BJ (cell line): ENCODE data around the gene VCL. TPM values are rescaled to one million over a fixed set of nuclear protein-coding genes. Genes with fewer than 3 reads are reported as not detected.

ENCODE experiments used
- CTCF ChIA-PET: fragments of 350-600 bp; formaldehyde crosslinking; extraction: SDS; loops from one replicate; lab custom pipeline; 2021; ENCODE audit warnings: antibody characterized with exemption, inconsistent platforms; lab: Yijun Ruan, JAX
- POLR2A ChIA-PET: fragments of 300-600 bp; sonication (Branson Sonifier 250); formaldehyde crosslinking; extraction: SDS; loops from one replicate; lab custom pipeline; 2021; ENCODE audit warnings: antibody characterized with exemption; lab: Charles Lee
- DNase-seq: peaks from one replicate; pipeline ENCODE4 v3.0.0-alpha.2; 2011; ENCODE audit warnings: low read depth
- H3K27me3 ChIP-seq: 2 replicates; pipeline ENCODE4 v1.6.0; 2011; ENCODE audit warnings: low read length; ENCODE audit not compliant: control insufficient read depth, insufficient read depth
- H3K36me3 ChIP-seq: 2 replicates; pipeline ENCODE4 v1.5.1; 2011; ENCODE audit warnings: low read length; ENCODE audit not compliant: control insufficient read depth, insufficient read depth
- H3K4me3 ChIP-seq: 2 replicates; pipeline ENCODE4 v1.5.1; 2011; ENCODE audit warnings: low read depth, mild to moderate bottlenecking, control low read depth, low read length
- polyA plus RNA-seq: library from polyadenylated mRNA; depleted of rRNA; stranded (reverse); fragments of >200 nt; gene quantifications from 2 replicates; pipeline ENCODE4 v1.2.3, GENCODE V29; 2011
- TF ChIP-seq, protein P1 (sequence below): IDR thresholded peaks from 2 replicates; pipeline ENCODE4 v1.5.1; 2011; ENCODE audit warnings: low read depth, mild to moderate bottlenecking, control low read depth, inconsistent platforms, low read length, moderate library complexity; ENCODE audit not compliant: insufficient read depth

The VCL gene
- polyA plus RNA-seq, 1 experiment: 255 TPM

DNA sequence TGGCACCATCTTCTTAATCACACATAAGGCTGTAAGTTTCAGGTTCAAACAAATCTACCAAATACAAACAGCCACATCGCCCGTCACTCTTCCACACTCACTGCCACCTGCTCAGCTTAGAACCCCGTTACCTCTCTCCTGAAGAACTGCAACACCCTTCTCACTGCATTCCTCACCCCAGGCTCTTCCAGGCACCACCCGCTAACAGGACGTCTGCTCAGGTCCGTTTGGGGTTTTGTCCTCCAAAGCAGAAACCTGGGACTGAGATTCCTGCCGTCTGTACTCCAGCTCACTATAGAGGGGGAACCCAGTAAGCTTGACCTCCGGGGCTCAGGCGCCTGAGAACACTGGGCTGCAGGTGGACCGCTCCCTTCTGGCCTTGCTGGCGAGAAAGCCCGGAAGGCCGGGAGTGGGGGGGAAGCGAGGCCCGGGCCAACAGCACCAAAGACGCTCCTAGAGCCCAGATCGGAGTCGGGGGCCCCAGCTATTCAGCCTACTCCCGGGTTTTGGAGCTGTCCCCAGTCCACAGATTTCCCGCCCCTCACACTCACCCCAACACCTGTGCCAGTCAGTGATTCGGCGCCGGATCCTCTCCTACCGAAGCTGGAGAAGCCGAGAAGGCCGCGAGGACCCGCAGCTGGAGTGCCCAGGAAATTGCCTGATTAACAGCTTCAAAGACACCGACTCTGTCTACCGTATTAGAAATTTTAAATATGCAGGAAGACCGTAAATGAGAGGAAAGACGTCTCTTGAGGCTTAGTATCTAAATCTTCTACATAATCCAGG is 152.5 kb downstream of the VCL start, which contains the start of gene AP3M1:
AP3M1 (minus strand) TSS at position 625 of the 786 bp plus-strand sequence. CDS start 12,449 bp downstream, outside the sequence.
- TF ChIP-seq, protein P1, sequence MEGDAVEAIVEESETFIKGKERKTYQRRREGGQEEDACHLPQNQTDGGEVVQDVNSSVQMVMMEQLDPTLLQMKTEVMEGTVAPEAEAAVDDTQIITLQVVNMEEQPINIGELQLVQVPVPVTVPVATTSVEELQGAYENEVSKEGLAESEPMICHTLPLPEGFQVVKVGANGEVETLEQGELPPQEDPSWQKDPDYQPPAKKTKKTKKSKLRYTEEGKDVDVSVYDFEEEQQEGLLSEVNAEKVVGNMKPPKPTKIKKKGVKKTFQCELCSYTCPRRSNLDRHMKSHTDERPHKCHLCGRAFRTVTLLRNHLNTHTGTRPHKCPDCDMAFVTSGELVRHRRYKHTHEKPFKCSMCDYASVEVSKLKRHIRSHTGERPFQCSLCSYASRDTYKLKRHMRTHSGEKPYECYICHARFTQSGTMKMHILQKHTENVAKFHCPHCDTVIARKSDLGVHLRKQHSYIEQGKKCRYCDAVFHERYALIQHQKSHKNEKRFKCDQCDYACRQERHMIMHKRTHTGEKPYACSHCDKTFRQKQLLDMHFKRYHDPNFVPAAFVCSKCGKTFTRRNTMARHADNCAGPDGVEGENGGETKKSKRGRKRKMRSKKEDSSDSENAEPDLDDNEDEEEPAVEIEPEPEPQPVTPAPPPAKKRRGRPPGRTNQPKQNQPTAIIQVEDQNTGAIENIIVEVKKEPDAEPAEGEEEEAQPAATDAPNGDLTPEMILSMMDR: no peak
- CTCF ChIA-PET: interaction anchor here (1.0 to 1.7 kb wide), 7 partner anchors 16 to 270 kb away, joined by 3 to 6 read pairs (median 4); no protein-coding TSS in a partner anchor
- DNase-seq: no peak
- Histone ChIP-seq H3K4me3 (peak within 1 kb of the TSS; percentile 98), H3K27me3 (no peaks in the 10 kb centered on the region), H3K36me3 (0 out of 2 replicates have a peak, but pooled peaks cover 1% of the 10 kb centered on the region)
- POLR2A ChIA-PET: no interaction called here

DNA sequence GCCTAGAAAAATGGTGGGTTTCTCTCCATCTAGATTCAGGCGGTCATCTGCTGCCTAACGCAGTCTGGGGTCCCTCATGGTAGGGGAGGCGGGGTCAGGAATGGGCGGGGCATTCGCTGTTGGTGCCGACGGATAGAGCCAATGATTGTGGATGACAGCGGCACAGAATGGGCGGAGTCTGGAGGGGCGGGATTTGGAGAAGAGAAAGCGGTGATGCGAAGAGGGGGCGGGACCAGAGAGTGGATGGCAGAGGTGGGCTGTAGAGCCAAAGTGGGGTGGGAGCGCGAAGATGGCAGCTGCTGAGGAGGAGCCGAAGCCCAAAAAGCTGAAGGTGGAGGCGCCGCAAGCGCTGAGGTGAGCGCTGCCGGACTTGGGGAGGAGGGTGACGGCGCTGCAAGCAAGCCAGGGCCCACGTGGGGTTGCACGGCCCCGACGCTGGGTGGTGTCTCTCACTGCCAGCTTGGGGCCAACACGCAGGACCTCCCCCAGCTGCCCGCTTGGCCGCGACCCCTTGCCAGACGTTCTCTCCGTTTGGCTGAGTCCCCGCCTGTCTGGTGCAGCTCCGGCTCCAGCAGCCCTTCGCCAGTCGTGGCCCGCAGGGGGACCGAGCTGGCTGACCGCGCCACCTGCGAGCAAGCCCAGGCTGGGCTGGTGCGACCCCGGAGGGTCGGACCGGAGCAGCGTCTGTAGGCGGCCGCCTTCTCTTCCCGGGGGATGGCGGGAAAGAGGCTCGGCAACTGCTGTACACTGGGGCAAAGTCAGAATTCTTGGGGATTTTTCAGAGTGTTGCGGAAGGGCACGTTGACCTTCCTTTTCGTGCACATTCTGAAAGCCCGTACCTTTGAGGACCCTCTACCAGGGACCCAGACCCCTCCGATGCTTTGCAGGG is 153.3 kb downstream of the VCL start, which contains the start of gene ADK:
ADK (plus strand) TSS at position 232 of the 889 bp plus-strand sequence; CDS start at position 290, 58 bp downstream.
- ChIA-PET POLR2A (no interaction called here), CTCF (interaction anchor here (0.7 to 1.7 kb wide), 9 partner anchors 15 to 962 kb away, joined by 3 to 6 read pairs (median 4); no protein-coding TSS in a partner anchor)
- H3K36me3 ChIP-seq: 0 out of 2 replicates have a peak, but pooled peaks cover 1% of the 10 kb centered on the region
- TF ChIP-seq, protein P1: peak; percentile 42; the same call in 1 of the 2 replicates
- H3K4me3 ChIP-seq: peak within 1 kb of the TSS; percentile 98
- peak; percentile 80 for DNase-seq
- no peaks in the 10 kb centered on the region for H3K27me3 ChIP-seq

DNA sequence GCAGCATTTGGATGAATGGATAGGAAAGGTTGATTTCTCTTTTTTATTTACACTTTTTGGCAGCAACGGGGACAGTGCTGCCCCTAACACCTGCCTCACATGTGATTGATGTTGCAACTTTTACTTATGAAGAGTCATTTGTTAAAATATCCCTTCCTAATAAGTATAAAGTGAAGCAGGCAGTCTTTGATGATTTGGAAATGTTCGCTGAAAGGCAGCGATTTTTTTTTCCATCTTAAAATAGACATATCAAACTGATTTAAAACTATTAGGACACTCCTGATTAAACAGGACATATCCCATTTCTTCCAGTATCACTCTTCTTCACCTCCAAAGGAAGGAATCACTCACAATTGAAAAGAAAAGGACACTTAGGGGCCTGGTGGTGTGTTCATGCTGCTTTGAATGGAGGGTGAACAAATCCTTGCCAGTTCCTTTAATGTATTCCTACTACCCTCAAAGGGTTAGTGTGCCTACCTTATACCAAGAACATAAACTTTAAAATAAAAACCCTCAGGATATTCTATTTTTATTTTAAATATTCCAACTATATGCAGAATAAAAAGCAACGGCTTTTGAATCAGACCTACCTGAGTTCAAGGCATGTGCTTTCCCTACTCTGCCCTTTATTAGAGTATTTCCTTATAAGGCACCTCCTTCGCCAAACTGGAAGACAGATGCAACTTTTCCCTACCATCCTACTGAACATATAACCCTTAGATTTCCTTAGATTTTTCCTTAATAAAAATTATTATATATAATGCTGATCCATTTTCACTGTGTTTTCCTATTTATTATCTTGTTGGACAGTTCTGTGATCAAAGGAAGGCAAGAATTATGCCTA is 154.2 kb downstream of the VCL start:
- Histone ChIP-seq H3K27me3 (no peaks in the 10 kb centered on the region), H3K36me3 (0 out of 2 replicates have a peak, but pooled peaks cover 1% of the 10 kb centered on the region), H3K4me3 (peak overlapping the region; percentile 98)
- ChIA-PET CTCF (interaction anchor here (0.7 to 2.7 kb wide), 5 partner anchors 22 to 961 kb away, joined by 3 to 8 read pairs (median 3); no protein-coding TSS in a partner anchor), POLR2A (no interaction called here)
- TF ChIP-seq, protein P1: no peak
- DNase-seq: no peak

DNA sequence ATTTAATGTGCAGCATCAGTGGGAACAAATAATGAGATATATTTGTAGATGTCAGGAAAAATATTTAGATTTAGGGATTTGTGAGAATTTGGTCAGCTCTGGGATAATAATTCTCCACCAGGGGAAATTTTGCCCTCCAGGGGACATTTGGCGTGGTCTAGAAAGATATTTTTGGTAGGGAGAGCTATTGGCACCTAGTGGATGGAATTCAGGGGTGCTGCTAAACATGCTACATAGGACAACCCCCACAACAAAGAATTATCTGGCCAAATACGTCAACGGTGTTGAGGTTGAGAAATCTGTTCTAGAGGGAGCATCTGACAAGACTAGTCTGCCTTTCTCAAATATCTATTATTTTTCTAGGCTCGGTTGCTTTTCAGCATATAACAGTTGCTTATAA is 155.2 kb downstream of the VCL start:
- POLR2A ChIA-PET: no interaction called here
- DNase-seq: no peak
- TF ChIP-seq, protein P1: peak; percentile 58
- Histone ChIP-seq H3K36me3 (0 out of 2 replicates have a peak, but pooled peaks cover 1% of the 10 kb centered on the region), H3K27me3 (no peaks in the 10 kb centered on the region), H3K4me3 (no peak overlapping the region)
- CTCF ChIA-PET: interaction anchor here (1.0 to 2.7 kb wide), 2 partner anchors 21 to 60 kb away, joined by 3 to 8 read pairs; no protein-coding TSS in a partner anchor
